ENCODE measurements around the gene AUTS2.
"Not testable (repeated sequence)": the region's sequence is repeated elsewhere in the genome, so short reads cannot be mapped to it uniquely, and the experiment has no call there.

Gene AUTS2

GRCh38 chr7:70630818-70631457 lies 1032.7 kb downstream of the AUTS2 start:
- no peak for DNase-seq

- DNase-seq = no peak
Observed at GRCh38 chr7:70631718-70632117, 1033.4 kb downstream of the AUTS2 start.

- DNase-seq = no peak
Observed at GRCh38 chr7:70632400-70632799, 1034.1 kb downstream of the AUTS2 start.

GRCh38 chr7:70634071-70634470 lies 1035.8 kb downstream of the AUTS2 start:
- DNase-seq = no peak

- no peak for DNase-seq
Observed at GRCh38 chr7:70634610-70635068, 1036.4 kb downstream of the AUTS2 start.

GRCh38 chr7:70635633-70636032 lies 1037.4 kb downstream of the AUTS2 start:
- no peak for DNase-seq

GRCh38 chr7:70636169-70636568 lies 1037.9 kb downstream of the AUTS2 start:
- DNase-seq = no peak

- DNase-seq = no peak
Observed at GRCh38 chr7:70637726-70638125, 1039.5 kb downstream of the AUTS2 start.

GRCh38 chr7:70638158-70639107 lies 1040.2 kb downstream of the AUTS2 start:
- DNase-seq = no peak

- DNase-seq = no peak
Observed at GRCh38 chr7:70640266-70640833, 1042.1 kb downstream of the AUTS2 start.

- DNase-seq = no peak
Observed at GRCh38 chr7:70641882-70642281, 1043.6 kb downstream of the AUTS2 start.

GRCh38 chr7:70645279-70645678 lies 1047.0 kb downstream of the AUTS2 start:
- no peak for DNase-seq

- DNase-seq = no peak
Observed at GRCh38 chr7:70645876-70646351, 1047.6 kb downstream of the AUTS2 start.

- no peak for DNase-seq
Observed at GRCh38 chr7:70646536-70647248, 1048.4 kb downstream of the AUTS2 start.

- DNase-seq = no peak
Observed at GRCh38 chr7:70647801-70648498, 1049.7 kb downstream of the AUTS2 start.

- DNase-seq = not testable (repeated sequence)
Observed at GRCh38 chr7:70648499-70648861, 1050.2 kb downstream of the AUTS2 start.

- DNase-seq = no peak
Observed at GRCh38 chr7:70649323-70649722, 1051.0 kb downstream of the AUTS2 start.

- DNase-seq = no peak
Observed at GRCh38 chr7:70654146-70654545, 1055.9 kb downstream of the AUTS2 start.

GRCh38 chr7:70654979-70655378 lies 1056.7 kb downstream of the AUTS2 start:
- DNase-seq = no peak

- DNase-seq = no peak
Observed at GRCh38 chr7:70655694-70656093, 1057.4 kb downstream of the AUTS2 start.

GRCh38 chr7:70657571-70657970 lies 1059.3 kb downstream of the AUTS2 start:
- peak; percentile 27 to 83 for DNase-seq

- DNase-seq = no peak
Observed at GRCh38 chr7:70657989-70658632, 1059.8 kb downstream of the AUTS2 start.

Measured in NCI-H187 (cell line).